ENCODE measurements around the gene SYNE1. TPM values are rescaled to one million over a fixed set of nuclear protein-coding genes. Genes with fewer than 3 reads are reported as not detected.

Gene SYNE1
- total and polyA plus RNA-seq, 8 donors = 12.8 to 279 (median 108) TPM

DNA sequence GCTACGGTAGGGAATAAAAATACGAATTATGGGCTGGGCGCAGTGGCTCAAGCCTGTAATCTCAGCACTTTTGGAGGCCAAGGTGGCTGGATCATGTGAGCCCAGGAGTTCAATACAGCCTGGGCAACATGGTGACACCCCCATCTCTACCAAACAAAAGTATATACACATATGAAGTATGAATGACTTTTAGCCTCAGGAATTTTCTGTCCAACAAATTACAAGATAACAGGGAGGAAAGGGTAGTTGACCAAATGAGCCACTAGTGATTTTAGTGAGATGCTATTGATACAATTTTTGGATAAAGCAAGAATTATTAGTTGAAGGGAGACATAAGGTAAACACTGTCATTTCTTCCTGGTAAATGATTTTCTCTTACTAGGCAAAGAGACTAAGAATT is 328.2 kb downstream of the SYNE1 start:
- Histone ChIP-seq H3K4me3 (no peak overlapping the region), H3K27ac (no peak overlapping the region), H3K9me3 (no peaks in the 10 kb centered on the region), H3K27me3 (no peaks in the 10 kb centered on the region), H3K4me1 (no peaks in the 10 kb centered on the region), H3K36me3 (peaks cover 2 to 72% (median 53%) of the 10 kb centered on the region in 4 donors)
- WGBS, 5 donors = 82 to 94% (median 93%) methylated on average over 3 of the region's 3 CpGs
- intact Hi-C loops (cut with DNase I; ENCODE audit: low total_unique reads) = no loop called here
- no peak for DNase-seq
- TF ChIP-seq, protein P1, sequence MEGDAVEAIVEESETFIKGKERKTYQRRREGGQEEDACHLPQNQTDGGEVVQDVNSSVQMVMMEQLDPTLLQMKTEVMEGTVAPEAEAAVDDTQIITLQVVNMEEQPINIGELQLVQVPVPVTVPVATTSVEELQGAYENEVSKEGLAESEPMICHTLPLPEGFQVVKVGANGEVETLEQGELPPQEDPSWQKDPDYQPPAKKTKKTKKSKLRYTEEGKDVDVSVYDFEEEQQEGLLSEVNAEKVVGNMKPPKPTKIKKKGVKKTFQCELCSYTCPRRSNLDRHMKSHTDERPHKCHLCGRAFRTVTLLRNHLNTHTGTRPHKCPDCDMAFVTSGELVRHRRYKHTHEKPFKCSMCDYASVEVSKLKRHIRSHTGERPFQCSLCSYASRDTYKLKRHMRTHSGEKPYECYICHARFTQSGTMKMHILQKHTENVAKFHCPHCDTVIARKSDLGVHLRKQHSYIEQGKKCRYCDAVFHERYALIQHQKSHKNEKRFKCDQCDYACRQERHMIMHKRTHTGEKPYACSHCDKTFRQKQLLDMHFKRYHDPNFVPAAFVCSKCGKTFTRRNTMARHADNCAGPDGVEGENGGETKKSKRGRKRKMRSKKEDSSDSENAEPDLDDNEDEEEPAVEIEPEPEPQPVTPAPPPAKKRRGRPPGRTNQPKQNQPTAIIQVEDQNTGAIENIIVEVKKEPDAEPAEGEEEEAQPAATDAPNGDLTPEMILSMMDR (IDR thresholded peaks at IDR 0.05) = no peak
- TF ChIP-seq EP300 (IDR thresholded peaks at IDR 0.05) = no peak
- TF ChIP-seq POLR2A (IDR thresholded peaks at IDR 0.05) = no peak
- TF ChIP-seq POLR2AphosphoS5 (IDR thresholded peaks at IDR 0.05) = no peak

DNA sequence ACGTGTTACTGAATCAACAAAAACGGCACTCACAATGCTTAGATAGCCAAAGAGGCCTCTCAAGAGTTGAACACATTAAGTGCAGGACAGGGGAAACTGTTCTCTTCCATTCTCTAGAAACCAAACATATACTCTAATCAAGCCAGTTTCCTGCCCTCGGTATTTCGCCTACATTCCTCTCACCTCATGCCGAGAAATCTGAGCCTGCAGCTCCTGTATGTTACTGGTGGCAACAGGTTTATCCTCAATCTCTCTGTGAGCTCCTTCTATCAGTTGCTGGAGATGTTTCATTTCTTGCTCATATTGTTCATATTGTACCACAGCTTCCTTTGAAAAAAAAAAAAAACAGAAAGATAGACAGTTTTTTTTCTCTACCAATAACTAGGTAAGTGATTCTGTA is 328.9 kb downstream of the SYNE1 start:
- 77 to 86% (median 82%) methylated on average over 5 of the region's 5 CpGs for WGBS, 5 donors
- DNase-seq = no peak
- no peak overlapping the region for H3K27ac ChIP-seq
- H3K36me3 ChIP-seq = peaks cover 2 to 69% (median 55%) of the 10 kb centered on the region in 4 donors
- H3K27me3 ChIP-seq = no peaks in the 10 kb centered on the region
- H3K4me3 ChIP-seq = no peak overlapping the region
- no peak for TF ChIP-seq POLR2A (IDR thresholded peaks at IDR 0.05)
- TF ChIP-seq, protein P1 (IDR thresholded peaks at IDR 0.05) = no peak
- TF ChIP-seq EP300 (IDR thresholded peaks at IDR 0.05) = no peak
- TF ChIP-seq POLR2AphosphoS5 (IDR thresholded peaks at IDR 0.05) = no peak
- intact Hi-C loops (cut with DNase I; ENCODE audit: low total_unique reads) = no loop called here
- no peaks in the 10 kb centered on the region for H3K9me3 ChIP-seq
- H3K4me1 ChIP-seq = no peaks in the 10 kb centered on the region

DNA sequence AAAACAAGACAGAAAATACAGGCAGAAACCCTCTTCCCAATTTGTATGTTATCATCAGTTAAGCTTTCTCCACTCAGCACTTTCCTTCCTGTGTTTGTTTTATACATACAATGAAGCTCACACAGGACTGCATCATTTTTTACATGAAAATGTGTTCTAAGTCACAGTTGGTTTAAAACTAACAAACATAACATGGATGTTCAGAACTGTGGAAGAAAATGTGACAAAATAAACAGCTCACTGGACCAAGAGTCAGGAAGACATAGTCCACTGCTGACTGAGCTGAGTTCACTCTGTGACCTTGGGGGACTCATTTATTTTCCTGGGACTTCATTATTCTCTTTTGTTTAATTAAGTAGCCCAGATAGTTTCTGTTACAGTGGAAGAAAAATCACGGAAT is 331.5 kb downstream of the SYNE1 start:
- DNase-seq = peak in 1 of 2 donors; percentile 29
- Histone ChIP-seq H3K4me1 (peaks cover 0 to 18% (median 15%) of the 10 kb centered on the region in 4 donors), H3K27ac (peak overlapping the region in 1 of 5 donors; percentile 7), H3K27me3 (no peaks in the 10 kb centered on the region), H3K9me3 (no peaks in the 10 kb centered on the region), H3K4me3 (no peak overlapping the region), H3K36me3 (peaks cover 2 to 54% (median 47%) of the 10 kb centered on the region in 4 donors)
- 33 to 47% (median 41%) methylated on average over 1 of the region's 1 CpG for WGBS, 5 donors
- intact Hi-C loops (cut with DNase I; ENCODE audit: low total_unique reads) = no loop called here
- TF ChIP-seq EP300 (IDR thresholded peaks at IDR 0.05) = no peak
- no peak for TF ChIP-seq POLR2AphosphoS5 (IDR thresholded peaks at IDR 0.05)
- TF ChIP-seq POLR2A (IDR thresholded peaks at IDR 0.05) = no peak
- TF ChIP-seq, protein P1 (IDR thresholded peaks at IDR 0.05) = no peak

DNA sequence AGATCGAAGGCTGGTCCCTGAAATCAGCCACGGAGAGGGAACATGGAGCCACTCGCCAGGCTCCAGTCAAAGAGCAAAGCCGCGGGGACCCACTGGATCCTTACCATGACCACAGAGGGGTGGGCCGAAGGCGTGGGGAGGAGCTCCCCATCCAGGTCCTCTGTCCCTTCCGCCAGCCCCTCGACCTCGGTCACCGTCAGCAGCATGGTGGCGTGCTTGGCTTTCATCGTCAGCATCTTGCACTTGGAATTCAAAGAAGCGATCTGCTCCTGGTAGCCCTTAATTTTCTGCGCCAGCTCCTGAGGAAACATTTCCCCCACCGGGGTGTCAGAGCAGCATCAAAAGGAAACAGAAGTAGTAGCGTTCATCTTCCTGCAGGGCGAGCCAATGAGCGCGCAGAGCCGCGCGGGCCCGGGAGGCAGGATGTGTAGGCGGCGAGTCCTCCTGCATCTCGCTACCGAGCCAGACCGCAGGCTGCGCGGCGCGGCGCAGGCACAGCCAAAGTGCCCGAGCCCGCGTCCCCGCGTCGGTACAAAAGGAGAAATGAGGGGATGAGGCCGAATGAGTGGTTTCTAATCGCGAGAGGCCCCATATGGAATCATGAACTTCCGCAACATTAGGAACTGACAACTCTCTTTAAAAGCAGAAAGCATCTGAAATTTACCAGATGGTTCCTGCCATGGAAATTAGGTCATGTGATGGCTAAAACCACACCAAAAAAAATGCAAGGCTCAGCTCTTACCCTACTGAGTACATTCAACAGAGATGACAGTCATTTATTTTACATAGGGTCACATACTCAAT is 335.2 kb downstream of the SYNE1 start:
- TF ChIP-seq EP300 (IDR thresholded peaks at IDR 0.05) (no peak), POLR2AphosphoS5 (IDR thresholded peaks at IDR 0.05) (peak; percentile 9 to 78 (median 64)), POLR2A (IDR thresholded peaks at IDR 0.05) (no peak)
- TF ChIP-seq, protein P1 (IDR thresholded peaks at IDR 0.05) = peak in 5 of 7 experiments; percentile 25 to 55 (median 47)
- Histone ChIP-seq H3K4me1 (peaks cover 0 to 25% (median 19%) of the 10 kb centered on the region in 4 donors), H3K36me3 (peaks cover 2 to 16% (median 12%) of the 10 kb centered on the region in 4 donors), H3K9me3 (no peaks in the 10 kb centered on the region), H3K27me3 (no peaks in the 10 kb centered on the region), H3K27ac (peak overlapping the region; percentile 75 to 90 (median 83)), H3K4me3 (peak overlapping the region; percentile 56 to 66 (median 62))
- DNase-seq = peak; percentile 82 to 95
- intact Hi-C loops (cut with DNase I; ENCODE audit: low total_unique reads) = no loop called here
- 2 to 4% (median 2%) methylated on average over 42 to 44 of the region's 44 CpGs for WGBS, 5 donors
